Muscle of back (tissue), 11 donors: ENCODE data around the gene DIP2C. TPM values are rescaled to one million over a fixed set of nuclear protein-coding genes. Genes with fewer than 3 reads are reported as not detected.
"Not testable (repeated sequence)": the region's sequence is repeated elsewhere in the genome, so short reads cannot be mapped to it uniquely, and the experiment has no call there.

Source experiments
- DNase-seq, 3 donors: peaks; one replicate each; pipeline versions ENCODE4 v3.0.0 to v3.0.0-alpha.2; 2013
- polyA plus RNA-seq, 10 donors: library from polyadenylated mRNA; unstranded; fragments of 120-200 nt; gene quantifications; one replicate each; pipeline ENCODE4 v1.2.1, GENCODE V29; 2013; ENCODE audit not compliant: insufficient read length in 10 of 10

The DIP2C gene
- polyA plus RNA-seq, 10 donors = 23.3 to 30.9 (median 25.9) TPM

DNA sequence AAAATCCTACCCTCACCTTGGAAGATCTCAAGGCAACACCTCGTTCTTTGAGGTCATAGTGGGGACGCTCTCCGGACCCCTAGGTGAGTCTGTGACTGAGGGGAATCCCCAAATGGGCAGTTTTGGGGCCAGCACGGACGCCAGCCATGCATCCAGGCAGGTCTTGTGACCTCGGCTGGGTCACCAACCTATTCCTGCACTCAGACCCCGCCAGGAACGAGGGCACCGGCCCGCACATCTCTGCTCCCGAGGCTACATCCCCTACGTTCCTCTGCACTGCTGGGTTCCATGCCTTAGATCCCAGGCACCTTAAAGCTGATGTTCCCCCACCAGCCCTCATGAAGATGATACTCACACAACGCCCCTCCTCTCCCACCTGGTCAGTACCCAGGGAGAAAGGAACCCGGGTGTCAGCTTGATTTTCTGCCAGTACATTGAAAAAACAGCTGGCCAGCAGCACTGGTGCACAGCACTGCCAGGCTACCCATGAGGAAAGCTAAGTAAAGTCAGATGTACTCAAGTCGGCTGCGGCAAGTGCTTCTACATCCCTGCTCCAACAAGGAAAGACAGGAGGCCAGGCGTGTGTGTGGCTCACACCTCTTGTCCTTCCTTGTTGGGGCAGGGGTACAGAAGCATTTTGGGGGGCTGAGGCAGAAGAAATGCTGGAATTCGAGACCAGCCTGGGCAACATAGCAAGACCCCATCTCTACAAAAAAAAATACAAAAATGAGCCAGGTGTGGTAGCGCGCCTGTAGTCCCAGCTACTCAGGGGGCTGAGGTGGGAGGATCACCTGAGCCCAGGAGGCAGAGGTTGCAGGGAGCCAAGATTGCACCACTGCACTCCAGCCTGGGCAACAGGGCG, 48.1 kb downstream of the DIP2C start:
- DNase-seq = no peak

DNA sequence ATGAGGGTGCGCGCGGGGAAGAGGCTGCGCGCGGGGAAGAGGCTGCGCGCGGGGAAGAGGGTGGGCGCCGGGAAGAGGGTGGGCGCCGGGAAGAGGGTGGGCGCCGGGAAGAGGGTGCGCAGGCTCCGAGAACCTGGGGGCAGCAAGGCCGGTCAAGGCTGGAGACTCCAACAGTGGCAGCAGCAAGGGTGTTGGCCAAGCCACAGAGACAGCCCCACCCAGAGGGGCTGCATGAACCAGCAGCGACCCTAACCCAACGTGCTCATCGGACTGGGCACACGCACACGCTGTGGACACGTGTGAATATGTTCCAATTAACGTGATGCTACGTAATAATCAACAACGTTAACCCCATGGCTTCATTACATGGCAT, 48.8 kb downstream of the DIP2C start:
- DNase-seq = no peak

GRCh38 chr10:639751-640672, 49.5 kb downstream of the DIP2C start:
- DNase-seq = no peak

DNA sequence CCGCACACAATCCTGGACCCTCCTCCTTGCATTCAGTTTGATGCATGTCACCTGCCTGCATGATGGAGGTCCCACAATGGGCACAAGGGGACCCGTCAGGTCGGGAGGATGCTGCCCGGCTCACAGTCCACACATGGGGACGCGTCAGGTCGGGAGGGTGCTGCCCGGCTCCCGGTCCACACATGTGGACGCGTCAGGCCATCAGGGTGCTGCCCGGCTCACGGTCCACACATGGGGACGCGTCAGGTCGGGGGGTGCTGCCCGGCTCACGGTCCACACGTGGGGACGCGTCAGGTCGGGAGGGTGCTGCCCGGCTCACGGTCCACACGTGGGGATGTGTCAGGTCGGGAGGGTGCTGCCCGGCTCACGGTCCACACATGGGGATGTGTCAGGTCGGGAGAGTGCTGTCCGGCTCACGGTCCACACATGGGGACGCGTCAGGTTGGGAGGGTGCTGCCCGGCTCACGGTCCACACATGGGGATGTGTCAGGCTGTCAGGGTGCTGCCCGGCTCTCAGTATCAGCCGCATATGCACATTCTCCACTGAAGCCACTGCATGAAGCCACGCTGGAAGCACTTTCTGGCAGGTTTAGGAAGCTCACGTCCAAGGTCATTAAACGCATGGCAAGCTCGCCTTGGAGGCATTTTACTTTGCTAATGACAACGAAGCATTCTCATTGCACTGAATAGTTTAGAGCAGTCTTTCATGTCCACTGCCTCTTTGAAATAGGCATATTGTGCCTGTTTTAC, 50.3 kb downstream of the DIP2C start:
- no peak for DNase-seq

DNA sequence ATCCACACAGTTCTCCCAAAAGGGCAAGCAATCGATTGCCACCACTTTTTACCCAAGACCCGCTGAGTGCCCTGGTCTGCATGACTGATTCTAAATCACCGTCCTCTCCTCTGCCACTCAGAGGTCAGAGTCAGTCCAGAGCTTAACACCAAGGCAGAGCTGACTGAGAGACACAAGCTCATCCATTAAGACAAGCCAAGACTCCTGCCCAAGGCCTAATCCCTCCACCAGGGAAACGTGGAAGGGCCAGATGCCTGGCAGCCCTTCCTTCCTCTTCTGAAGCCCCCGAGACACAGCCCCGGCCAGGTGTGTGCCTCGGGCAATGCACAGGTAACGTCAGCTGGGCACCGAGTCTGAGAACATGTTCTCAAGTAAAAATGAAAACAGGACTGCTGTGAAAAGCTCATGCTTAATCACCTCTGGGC, 51.7 kb downstream of the DIP2C start:
- DNase-seq = no peak

DNA sequence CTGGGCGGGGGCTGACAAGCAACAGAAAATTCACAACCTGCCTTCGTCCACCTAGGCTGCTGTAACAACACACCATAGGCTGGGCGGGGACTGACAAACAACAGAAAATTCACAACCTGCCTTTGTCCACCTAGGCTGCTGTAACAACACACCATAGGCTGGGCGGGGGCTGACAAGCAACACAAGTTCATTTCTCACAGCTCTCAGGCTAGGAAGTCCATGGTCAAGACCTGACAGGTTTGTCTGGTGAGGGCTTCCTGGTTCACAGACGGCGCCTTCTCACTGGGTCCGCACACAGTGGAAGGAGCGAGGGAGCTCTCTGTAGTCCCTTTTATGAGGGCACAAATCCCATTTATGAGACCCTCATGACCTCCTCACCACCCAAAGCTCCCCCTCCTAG, 52.2 kb downstream of the DIP2C start:
- no peak for DNase-seq

GRCh38 chr10:636769-637168, 52.7 kb downstream of the DIP2C start:
- DNase-seq = no peak

DNA sequence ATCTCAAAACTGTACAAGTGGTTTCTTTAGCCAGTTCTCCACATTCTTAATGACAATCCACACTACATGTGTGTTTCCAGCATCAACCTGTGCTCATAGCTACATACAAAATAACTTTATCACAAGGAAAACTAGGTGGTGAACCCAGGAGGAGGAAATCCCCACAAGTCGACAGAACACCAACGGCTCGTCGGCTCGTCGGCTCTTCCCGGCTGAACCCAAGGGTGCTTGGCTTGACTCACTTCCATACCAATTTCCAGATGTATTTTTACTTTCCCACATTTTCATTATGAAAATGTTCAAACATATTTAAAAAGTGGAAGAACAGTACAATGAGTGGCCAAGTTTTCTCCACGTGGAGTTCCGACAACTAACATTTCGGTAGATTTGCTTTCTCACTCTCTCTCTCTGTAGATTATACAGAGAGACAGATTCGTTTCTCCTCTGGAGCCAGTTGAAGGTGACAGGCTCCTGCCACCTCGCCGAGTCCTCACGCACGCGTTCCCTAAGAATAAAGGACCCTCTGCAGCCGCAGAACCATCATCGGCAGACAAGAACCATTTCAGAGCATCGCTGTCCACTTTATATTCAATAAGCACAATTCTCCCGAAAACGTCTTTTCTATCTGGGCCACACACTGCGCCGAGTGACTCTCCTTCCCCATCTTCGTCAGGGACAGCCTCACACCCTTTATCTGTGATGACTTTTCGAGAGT, 53.3 kb downstream of the DIP2C start:
- no peak for DNase-seq

DNA sequence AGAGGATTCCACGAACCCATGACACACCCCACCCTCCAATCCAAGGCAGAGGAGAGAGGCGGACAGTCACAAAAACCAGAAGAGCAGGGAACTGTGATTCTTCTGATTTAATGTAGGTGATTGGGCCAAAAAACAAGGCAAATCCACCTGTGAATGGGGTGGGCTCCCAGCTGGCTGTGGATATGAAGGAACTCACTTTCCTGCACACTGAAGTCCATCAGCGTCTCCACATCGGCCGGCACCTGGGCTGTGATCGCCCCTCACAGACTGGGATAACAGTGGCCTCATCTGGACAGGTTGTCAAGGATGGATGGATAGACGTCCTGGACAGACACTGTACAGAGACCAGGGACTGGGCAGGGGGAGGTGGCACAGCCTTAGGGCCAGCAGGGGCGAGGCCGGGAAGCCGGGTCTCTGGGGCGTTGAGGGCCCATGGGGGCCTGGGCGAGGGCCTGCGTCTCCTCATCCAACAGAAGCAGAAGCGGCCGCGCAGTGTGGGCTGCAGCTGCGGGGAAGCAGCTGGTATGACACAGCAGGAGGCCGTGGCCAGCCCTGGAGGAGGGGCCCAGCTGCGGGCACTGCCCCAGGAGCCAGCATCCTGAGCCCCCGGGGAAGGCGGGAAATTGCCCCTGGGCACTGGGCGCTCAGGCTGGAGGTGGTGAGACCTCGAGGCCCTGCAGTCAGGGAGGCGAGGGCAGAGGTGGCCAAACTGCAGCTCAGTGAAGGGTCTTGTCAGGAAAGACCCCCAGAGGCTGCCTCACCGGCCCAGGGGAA, 54.2 kb downstream of the DIP2C start:
- DNase-seq = no peak

DNA sequence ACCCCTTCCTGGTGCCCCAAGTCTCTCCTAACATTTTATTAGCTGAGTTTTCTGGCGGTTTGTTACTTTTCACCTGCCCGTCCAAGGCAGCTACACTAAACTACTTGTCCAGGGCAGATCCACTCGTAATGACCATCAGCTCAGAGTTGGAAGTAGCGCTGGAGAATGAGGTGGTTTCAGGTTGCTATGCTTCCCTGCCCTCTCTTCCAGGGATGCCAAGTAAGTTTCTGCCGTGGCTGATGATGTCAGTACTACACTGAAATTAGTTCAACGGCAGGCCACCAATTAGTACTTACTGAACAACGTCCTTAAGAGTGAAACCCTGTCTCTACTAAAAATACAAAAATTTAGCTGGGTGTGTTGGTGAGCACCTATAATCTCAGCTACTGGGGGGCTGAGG, 55.2 kb downstream of the DIP2C start:
- no peak for DNase-seq

- DNase-seq = no peak
These were observed 55.9 kb downstream of the DIP2C start for GRCh38 chr10:633279-634245.

- DNase-seq = not testable (repeated sequence)
These were observed 56.7 kb downstream of the DIP2C start for GRCh38 chr10:632807-633177.

- DNase-seq = not testable (repeated sequence)
These were observed 57.2 kb downstream of the DIP2C start for GRCh38 chr10:632155-632806.

DNA sequence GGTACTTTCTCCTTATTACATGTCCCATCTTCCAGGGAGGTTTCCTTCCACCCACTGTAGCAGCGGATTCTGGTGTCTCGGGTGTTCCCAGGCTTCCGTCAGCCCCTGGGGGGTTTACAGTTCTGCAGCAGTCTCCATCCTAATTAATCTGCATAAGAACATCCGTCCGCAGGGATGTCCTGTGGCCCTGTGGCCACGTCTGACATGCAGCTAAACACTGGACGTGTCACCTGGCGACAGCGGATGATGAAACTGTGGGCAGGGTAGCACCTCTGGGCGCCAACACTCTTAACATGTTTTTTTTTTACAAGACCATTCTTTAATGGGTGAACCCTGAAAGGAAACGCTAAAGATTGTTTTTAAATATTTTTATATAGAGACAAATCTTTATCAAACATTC, 58.2 kb downstream of the DIP2C start:
- DNase-seq = no peak

DNA sequence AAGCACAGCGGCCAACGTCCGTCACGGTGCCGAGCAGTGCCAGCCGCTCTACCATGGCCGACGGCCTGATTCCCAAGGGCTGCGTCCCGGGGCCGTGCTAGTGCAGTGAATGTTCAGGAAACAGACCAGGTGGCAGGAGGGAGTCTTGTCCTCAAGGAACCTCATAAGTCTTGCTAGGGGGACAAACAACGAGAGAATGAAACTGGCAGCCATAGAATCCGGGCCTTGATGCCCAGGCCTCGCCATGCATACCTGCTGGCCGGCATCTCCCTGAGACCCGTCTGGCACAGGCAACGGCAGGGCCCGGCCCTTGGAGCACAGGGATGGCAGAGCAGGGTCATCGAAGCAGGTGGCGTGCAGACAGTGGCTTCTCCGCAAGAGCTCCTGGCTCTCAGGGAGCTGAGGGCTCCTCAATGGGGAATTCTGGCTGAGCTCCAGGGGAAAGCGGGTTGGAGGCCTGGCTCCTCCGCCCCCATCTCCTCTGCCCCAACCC, 58.8 kb downstream of the DIP2C start:
- no peak for DNase-seq

DNA sequence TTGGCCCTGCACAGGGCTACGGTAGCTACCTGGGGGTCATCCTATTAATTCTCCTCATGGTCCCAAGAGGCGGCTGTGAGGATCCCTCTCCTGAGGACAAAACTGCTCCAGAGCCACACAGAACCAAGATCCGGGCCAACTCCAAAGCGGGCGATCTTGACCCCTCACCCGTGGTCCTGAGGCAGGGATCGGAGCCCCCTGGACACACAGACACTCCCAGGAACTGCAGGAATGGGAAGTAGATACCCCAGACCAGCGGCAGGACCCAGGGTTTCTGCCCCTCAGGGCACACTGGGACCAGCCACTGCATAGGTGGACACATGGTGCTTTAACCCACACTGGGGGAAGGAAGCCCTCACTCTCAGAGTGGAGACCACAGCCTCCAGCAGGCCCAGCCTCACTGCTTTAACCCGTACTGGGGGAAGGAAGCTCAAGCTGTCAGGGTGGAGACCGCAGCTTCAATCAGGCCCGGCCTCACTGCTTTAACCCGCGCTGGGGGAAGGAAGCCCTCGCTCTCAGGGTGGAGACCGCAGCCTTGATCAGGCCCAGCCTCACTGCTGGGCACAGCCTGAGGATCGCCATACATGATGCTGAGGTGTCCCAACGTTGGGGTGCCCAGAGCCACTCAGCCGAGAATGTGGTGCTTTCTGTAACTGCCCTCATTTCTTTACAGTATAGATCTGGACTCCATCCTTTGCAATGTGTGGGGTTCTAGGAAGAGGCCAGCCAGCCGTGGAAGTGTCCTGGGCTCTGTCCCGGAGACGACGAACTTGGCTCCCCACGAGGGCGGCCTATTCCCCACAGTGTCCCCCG, 60.1 kb downstream of the DIP2C start:
- DNase-seq = no peak

DNA sequence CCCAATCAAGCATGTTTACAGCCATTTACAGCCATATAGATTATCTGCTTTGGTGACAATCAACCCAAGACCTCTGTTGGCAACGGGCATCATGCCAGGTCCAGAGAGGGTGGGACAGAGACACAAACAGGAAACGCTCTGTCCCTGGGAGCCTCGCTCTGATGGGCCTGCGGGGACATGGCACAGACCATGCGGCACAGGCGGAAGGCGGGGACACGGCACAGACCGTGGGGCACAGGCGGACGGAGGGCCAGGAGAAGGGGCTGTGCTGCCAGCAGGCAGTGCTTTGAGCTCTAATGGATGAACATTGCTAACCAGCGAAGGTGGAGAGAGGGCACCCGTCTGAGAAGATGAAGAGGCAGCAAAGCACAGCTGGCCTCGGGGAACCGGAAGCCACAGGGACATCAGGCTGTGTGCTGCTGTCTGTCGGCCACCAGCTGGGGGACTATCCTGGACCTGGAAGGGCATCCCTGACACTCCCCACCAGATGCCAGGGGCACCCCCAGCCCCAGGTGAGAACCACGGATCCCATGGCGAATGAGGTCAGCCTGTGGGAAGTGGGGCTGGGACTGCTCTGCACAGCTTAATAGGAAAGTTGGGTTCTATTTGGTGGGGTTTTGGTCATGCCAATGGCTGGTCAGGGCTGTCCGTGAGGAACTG, 61.0 kb downstream of the DIP2C start:
- no peak for DNase-seq
